Thyroid gland (tissue), 4 donors: ENCODE data around the gene CARS1. TPM values are rescaled to one million over a fixed set of nuclear protein-coding genes. Genes with fewer than 3 reads are reported as not detected.

Experiments
- DNase-seq, 2 donors: peaks; one replicate each; pipeline ENCODE4 v3.0.0-alpha.2; 2019
- H3K27ac ChIP-seq, 3 donors: fragments of 200-600 bp; sonication (generic); 1 replicate in 2 of 3; 2 replicates in 1 of 3; pipeline ENCODE4 v1.5.1; 2016 to 2019; ENCODE audit warnings: mild to moderate bottlenecking in 1 of 3, moderate library complexity in 1 of 3
- H3K27me3 ChIP-seq: fragments of 200-600 bp; sonication (generic); one replicate; pipeline ENCODE4 v1.5.1; 2019
- H3K36me3 ChIP-seq, 2 donors: fragments of 200-600 bp; sonication (generic); one replicate each; pipeline ENCODE4 v1.5.1; 2016 to 2019
- H3K4me1 ChIP-seq, 2 donors: fragments of 200-600 bp; sonication (generic); one replicate each; pipeline ENCODE4 v1.5.1; 2017 to 2019
- H3K4me3 ChIP-seq, 3 donors: fragments of 200-600 bp; sonication (generic); replicated peaks in 1 of 3; 1 replicate in 2 of 3; 2 replicates in 1 of 3; pipeline ENCODE4 v1.5.1; 2016; ENCODE audit warnings: mild to moderate bottlenecking in 1 of 3
- H3K9me3 ChIP-seq: fragments of 200-600 bp; sonication (generic); one replicate; pipeline ENCODE4 v1.5.1; 2017
- POLR2A ChIP-seq, 2 donors: fragments of 450-650 bp; IDR thresholded peaks; one replicate each; pipeline ENCODE4 v1.6.1; 2017; ENCODE audit warnings: antibody characterized with exemption in 2 of 2, mild to moderate bottlenecking in 2 of 2, moderate library complexity in 1 of 2
- WGBS, 2 donors: methylation state at CpG; one replicate each; pipeline ENCODE4 v1.1.5; 2017; 5-methylcytosine and 5-hydroxymethylcytosine counted together
- intact Hi-C: fragments of 100-400 bp; cut with DNase I; formaldehyde crosslinking; loops from one replicate; pipeline ENCODE4 v1.15.1; 2023
- total RNA-seq, 4 donors: library from RNA; depleted of rRNA; stranded (reverse); fragments of >200 nt; gene quantifications; one replicate each; pipeline ENCODE4 v1.2.3, GENCODE V29; 2016
- TF ChIP-seq, protein P1 (sequence below), 6 experiments: fragments of 200-600 bp in 3 of 6; fragments of 450-650 bp in 3 of 6; sonication (generic) in 3 of 6; IDR thresholded peaks; one replicate each; pipeline ENCODE4 v1.5.1; 2016 to 2019; ENCODE audit warnings: antibody characterized with exemption in 6 of 6, mild to moderate bottlenecking in 2 of 6, inconsistent platforms in 1 of 6, moderate library complexity in 1 of 6

Gene CARS1
- total RNA-seq, 4 donors from 2014 or later, result 36.7 to 56.2 (median 50.1) TPM

DNA sequence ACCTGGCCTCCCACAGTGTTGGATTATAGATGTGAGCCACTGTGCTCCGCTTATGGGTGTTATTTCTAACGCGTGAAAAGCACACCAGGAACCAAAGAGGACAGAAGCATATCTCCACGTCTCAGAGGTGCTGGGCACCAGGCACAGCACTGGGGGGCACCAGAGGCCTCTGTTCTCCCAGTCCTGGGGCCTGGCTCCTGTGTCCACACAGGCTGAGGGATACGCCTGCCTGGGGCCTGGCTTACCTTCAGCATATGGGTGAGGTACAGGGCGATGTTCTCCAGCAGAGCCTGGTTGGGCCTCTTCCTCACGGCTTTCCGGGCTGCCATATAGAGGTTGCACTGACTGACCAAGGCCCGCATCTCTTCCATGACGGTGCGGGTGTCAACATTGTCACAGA lies 40.4 kb downstream of the CARS1 start:
- Histone ChIP-seq H3K9me3 (no peaks in the 10 kb centered on the region), H3K36me3 (peaks cover 58% of the 10 kb centered on the region in 2 donors), H3K27me3 (no peaks in the 10 kb centered on the region), H3K4me1 (peaks cover 0 to 9% of the 10 kb centered on the region in 2 donors), H3K4me3 (no peak overlapping the region), H3K27ac (no peak overlapping the region)
- TF ChIP-seq, protein P1, sequence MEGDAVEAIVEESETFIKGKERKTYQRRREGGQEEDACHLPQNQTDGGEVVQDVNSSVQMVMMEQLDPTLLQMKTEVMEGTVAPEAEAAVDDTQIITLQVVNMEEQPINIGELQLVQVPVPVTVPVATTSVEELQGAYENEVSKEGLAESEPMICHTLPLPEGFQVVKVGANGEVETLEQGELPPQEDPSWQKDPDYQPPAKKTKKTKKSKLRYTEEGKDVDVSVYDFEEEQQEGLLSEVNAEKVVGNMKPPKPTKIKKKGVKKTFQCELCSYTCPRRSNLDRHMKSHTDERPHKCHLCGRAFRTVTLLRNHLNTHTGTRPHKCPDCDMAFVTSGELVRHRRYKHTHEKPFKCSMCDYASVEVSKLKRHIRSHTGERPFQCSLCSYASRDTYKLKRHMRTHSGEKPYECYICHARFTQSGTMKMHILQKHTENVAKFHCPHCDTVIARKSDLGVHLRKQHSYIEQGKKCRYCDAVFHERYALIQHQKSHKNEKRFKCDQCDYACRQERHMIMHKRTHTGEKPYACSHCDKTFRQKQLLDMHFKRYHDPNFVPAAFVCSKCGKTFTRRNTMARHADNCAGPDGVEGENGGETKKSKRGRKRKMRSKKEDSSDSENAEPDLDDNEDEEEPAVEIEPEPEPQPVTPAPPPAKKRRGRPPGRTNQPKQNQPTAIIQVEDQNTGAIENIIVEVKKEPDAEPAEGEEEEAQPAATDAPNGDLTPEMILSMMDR (IDR thresholded peaks at IDR 0.05), result no peak
- no peak for TF ChIP-seq POLR2A (IDR thresholded peaks at IDR 0.05)
- no peak for DNase-seq
- WGBS, 2 donors, result 92 to 94% methylated on average over 10 to 11 of the region's 11 CpGs
- intact Hi-C loops, result no loop called here

DNA sequence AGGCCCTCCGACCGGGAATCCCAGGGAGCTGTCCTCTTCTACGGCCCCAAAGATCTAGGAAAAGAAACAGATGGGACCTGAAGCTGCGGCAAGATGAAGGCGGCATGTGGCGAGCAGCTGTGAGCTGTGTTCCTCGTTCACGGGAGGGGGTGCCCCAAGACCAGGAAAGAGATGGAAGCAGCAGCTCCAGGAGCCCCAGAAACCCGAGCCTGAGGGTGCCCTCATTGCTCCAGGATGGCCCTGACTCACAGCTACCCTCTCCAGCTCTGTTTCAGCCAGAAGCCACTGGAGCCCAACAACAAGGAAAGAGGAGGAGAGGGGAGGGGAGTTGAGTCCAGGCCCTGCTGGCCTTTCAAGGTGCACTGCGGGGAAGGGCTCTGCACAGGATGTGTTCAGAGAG lies 41.4 kb downstream of the CARS1 start:
- H3K27ac ChIP-seq, result no peak overlapping the region
- 94% methylated on average over 10 of the region's 10 CpGs for WGBS, 2 donors
- no peaks in the 10 kb centered on the region for H3K9me3 ChIP-seq
- H3K36me3 ChIP-seq, result peaks cover 64% of the 10 kb centered on the region in 2 donors
- H3K27me3 ChIP-seq, result no peaks in the 10 kb centered on the region
- peaks cover 0 to 3% of the 10 kb centered on the region in 2 donors for H3K4me1 ChIP-seq
- no peak for TF ChIP-seq POLR2A (IDR thresholded peaks at IDR 0.05)
- TF ChIP-seq, protein P1 (IDR thresholded peaks at IDR 0.05), result no peak
- no peak overlapping the region for H3K4me3 ChIP-seq
- intact Hi-C loops, result no loop called here
- no peak for DNase-seq

DNA sequence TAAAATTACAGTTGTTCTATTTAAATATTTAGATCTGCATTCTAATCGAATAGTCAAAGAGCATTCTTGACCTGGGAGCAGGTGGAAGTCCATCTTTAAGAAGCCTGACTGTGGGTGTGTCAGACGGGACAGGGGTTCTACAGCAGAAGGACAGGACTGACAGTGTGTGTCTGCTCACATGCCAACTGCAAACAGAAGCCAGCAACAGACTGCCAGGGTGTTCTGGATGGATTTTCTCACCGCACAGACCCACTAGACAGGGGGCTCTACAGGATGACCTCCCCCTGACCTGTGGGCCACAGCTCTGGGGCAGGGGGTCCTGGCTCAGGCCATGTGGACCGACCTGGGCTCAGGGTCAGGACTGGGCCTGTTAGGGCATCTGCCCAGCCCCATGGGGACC lies 42.3 kb downstream of the CARS1 start:
- peaks cover 71 to 72% of the 10 kb centered on the region in 2 donors for H3K36me3 ChIP-seq
- intact Hi-C loops, result no loop called here
- no peaks in the 10 kb centered on the region for H3K4me1 ChIP-seq
- H3K9me3 ChIP-seq, result no peaks in the 10 kb centered on the region
- no peak for DNase-seq
- H3K27me3 ChIP-seq, result no peaks in the 10 kb centered on the region
- TF ChIP-seq, protein P1 (IDR thresholded peaks at IDR 0.05), result no peak
- H3K4me3 ChIP-seq, result no peak overlapping the region
- H3K27ac ChIP-seq, result no peak overlapping the region
- WGBS, 2 donors, result 90 to 93% methylated on average over 3 of the region's 4 CpGs

DNA sequence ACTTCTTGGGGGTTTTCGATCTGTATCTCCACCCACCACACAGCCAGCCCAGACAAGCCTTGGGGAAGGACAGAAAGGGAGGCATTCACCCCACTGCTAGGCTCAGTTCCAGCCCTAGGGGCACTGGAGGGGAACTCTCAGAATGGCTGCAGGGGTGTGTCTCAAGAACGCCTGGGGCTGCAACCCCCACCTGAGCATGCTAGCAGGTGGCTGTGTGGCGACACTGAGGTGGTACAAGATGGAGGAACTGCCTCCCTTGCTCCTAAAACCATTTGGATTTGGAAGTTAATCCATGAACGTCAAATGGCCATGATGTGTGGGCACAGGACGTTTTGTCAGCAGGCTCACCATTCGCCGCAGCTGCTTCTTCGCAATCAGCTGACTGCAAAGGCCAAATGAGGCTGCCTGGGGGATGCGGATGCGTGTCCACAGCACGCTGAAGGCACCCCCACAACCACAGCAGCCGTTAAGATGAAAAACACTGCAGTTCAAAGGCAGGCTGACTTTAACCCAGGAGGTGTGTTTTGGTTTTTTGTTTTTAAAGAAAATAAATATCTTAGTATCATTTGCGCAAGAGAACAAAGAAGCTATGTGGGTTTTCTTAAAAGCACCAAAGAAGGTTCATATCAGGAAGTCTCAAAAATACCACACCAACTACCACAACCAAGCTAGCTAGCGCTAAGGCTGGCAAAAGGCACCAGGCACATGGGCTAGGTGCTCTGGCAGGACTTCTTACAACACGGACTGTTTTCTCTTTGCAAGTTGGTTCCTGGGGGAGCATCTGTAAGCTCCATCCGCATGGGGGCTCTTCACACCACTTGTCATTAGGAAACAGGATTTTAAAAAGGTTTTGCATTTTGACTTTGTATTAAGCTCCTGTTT lies 42.9 kb downstream of the CARS1 start:
- no peak overlapping the region for H3K4me3 ChIP-seq
- 82 to 89% methylated on average over 16 of the region's 16 CpGs for WGBS, 2 donors
- H3K27me3 ChIP-seq, result no peaks in the 10 kb centered on the region
- H3K27ac ChIP-seq, result no peak overlapping the region
- TF ChIP-seq, protein P1 (IDR thresholded peaks at IDR 0.05), result no peak
- no peak for TF ChIP-seq POLR2A (IDR thresholded peaks at IDR 0.05)
- no peaks in the 10 kb centered on the region for H3K9me3 ChIP-seq
- peaks cover 67 to 76% of the 10 kb centered on the region in 2 donors for H3K36me3 ChIP-seq
- intact Hi-C loops, result no loop called here
- no peaks in the 10 kb centered on the region for H3K4me1 ChIP-seq
- DNase-seq, result no peak
